Fibroblast of pulmonary artery (primary cell): ENCODE measurements around the gene MACIR.

Source experiments
- DNase-seq: peaks from one replicate; pipeline ENCODE4 v3.0.0-alpha.2; 2010; ENCODE audit warnings: low read depth
- H3K4me3 ChIP-seq: replicated peaks from 2 replicates; pipeline ENCODE4 v1.5.1; 2011; ENCODE audit warnings: low read depth, mild to moderate bottlenecking, control low read depth, low read length, moderate library complexity
- TF ChIP-seq, protein P1 (sequence below): IDR thresholded peaks from 2 replicates; pipeline ENCODE4 v1.5.1; 2011; ENCODE audit warnings: mild to moderate bottlenecking, control low read depth, low read length, inconsistent platforms; ENCODE audit errors: missing control alignments

The MACIR gene

GRCh38 chr5:103295424-103295823 is 36.9 kb downstream of the MACIR start:
- no peak overlapping the region for H3K4me3 ChIP-seq
- no peak for DNase-seq
- TF ChIP-seq, protein P1, sequence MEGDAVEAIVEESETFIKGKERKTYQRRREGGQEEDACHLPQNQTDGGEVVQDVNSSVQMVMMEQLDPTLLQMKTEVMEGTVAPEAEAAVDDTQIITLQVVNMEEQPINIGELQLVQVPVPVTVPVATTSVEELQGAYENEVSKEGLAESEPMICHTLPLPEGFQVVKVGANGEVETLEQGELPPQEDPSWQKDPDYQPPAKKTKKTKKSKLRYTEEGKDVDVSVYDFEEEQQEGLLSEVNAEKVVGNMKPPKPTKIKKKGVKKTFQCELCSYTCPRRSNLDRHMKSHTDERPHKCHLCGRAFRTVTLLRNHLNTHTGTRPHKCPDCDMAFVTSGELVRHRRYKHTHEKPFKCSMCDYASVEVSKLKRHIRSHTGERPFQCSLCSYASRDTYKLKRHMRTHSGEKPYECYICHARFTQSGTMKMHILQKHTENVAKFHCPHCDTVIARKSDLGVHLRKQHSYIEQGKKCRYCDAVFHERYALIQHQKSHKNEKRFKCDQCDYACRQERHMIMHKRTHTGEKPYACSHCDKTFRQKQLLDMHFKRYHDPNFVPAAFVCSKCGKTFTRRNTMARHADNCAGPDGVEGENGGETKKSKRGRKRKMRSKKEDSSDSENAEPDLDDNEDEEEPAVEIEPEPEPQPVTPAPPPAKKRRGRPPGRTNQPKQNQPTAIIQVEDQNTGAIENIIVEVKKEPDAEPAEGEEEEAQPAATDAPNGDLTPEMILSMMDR, result no peak

- H3K4me3 ChIP-seq, result no peak overlapping the region
- no peak for DNase-seq
- TF ChIP-seq, protein P1, result no peak
Observed at GRCh38 chr5:103295871-103296270, 37.3 kb downstream of the MACIR start.

- no peak overlapping the region for H3K4me3 ChIP-seq
- TF ChIP-seq, protein P1, result no peak
- no peak for DNase-seq
Observed at GRCh38 chr5:103298117-103298516, 39.6 kb downstream of the MACIR start.

GRCh38 chr5:103298607-103299188 is 40.1 kb downstream of the MACIR start:
- no peak overlapping the region for H3K4me3 ChIP-seq
- TF ChIP-seq, protein P1, result no peak
- no peak for DNase-seq

DNA sequence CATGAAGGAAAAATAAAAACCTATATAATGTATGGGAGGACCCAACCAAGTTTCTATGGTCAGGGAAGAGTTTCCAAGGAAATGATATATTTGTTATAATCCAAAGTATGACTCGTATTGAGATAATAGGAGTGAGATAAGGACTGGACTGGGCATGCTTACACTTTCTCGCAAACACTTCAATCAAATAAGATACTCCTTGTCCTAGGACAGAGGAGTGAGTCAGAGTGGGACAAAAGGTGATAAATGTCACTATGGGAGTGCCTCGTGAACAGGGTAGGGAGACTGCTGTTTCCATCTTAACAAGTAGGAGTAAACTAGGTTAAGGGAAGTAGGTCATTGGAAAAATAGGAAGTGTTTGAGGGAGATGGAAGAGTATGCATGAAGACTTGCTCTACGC is 47.2 kb downstream of the MACIR start:
- peak; percentile 7 for DNase-seq
- TF ChIP-seq, protein P1, result no peak
- H3K4me3 ChIP-seq, result no peak overlapping the region

DNA sequence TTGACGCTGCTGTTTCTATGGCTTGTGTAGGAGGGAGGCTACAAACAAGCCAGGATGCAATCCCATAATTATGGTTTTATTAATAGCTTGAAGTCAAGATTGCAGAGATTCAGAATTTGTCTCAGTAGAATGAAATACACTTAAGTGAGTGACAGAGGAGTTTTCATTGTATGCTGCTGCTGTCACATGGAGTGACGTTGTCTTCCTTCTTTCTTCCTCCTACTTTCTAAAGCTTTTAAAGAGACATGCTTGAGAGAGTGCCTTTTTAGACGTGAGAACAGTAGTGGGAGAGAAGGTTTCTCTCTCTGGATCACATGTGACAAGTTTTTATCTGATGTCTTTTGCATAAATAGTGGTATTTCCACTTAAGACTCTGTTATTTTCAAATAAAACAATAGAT is 48.9 kb downstream of the MACIR start:
- TF ChIP-seq, protein P1, result no peak
- DNase-seq, result no peak
- H3K4me3 ChIP-seq, result no peak overlapping the region

- DNase-seq, result no peak
- H3K4me3 ChIP-seq, result no peak overlapping the region
- TF ChIP-seq, protein P1, result no peak
Observed at GRCh38 chr5:103308774-103309173, 50.2 kb downstream of the MACIR start.
